GM18508 (cell line): ENCODE results near the gene KIAA1671.

Experiments used
- ATAC-seq: cut with Tn5 transposase; IDR thresholded peaks from one replicate; pipeline ENCODE4 v1.9.1; 2021; ENCODE audit warnings: moderate number of reproducible peaks; ENCODE audit not compliant: insufficient read depth, unreplicated experiment

The KIAA1671 gene

GRCh38 chr22:25032066-25032465 is 79.5 kb downstream of the KIAA1671 start:
- no peak for ATAC-seq

- no peak for ATAC-seq
These were observed 83.2 kb downstream of the KIAA1671 start for GRCh38 chr22:25035715-25036114.

GRCh38 chr22:25038239-25038638 is 85.7 kb downstream of the KIAA1671 start:
- no peak for ATAC-seq

GRCh38 chr22:25038771-25039170 is 86.3 kb downstream of the KIAA1671 start:
- no peak for ATAC-seq

GRCh38 chr22:25039255-25039654 is 86.7 kb downstream of the KIAA1671 start:
- no peak for ATAC-seq

- no peak for ATAC-seq
These were observed 87.2 kb downstream of the KIAA1671 start for GRCh38 chr22:25039754-25040153.

GRCh38 chr22:25045159-25045558 is 92.6 kb downstream of the KIAA1671 start:
- no peak for ATAC-seq

GRCh38 chr22:25048071-25048470 is 95.6 kb downstream of the KIAA1671 start:
- no peak for ATAC-seq

- ATAC-seq: no peak
These were observed 96.4 kb downstream of the KIAA1671 start for GRCh38 chr22:25048659-25049647.

GRCh38 chr22:25049770-25050169 is 97.3 kb downstream of the KIAA1671 start:
- no peak for ATAC-seq

GRCh38 chr22:25050566-25050965 is 98.0 kb downstream of the KIAA1671 start:
- ATAC-seq: no peak

GRCh38 chr22:25051073-25051472 is 98.6 kb downstream of the KIAA1671 start:
- no peak for ATAC-seq

- no peak for ATAC-seq
These were observed 99.6 kb downstream of the KIAA1671 start for GRCh38 chr22:25051983-25052710.

GRCh38 chr22:25053153-25053805 is 100.8 kb downstream of the KIAA1671 start:
- ATAC-seq: no peak

GRCh38 chr22:25054943-25055511 is 102.5 kb downstream of the KIAA1671 start:
- ATAC-seq: no peak

GRCh38 chr22:25057013-25057881 is 104.7 kb downstream of the KIAA1671 start:
- ATAC-seq: no peak

GRCh38 chr22:25059438-25059837 is 106.9 kb downstream of the KIAA1671 start:
- ATAC-seq: no peak

- ATAC-seq: no peak
These were observed 108.1 kb downstream of the KIAA1671 start for GRCh38 chr22:25060522-25061071.

- no peak for ATAC-seq
These were observed 108.6 kb downstream of the KIAA1671 start for GRCh38 chr22:25061134-25061533.
